ENCODE measurements around the gene TRPC4. TPM values are rescaled to one million over a fixed set of nuclear protein-coding genes. Genes with fewer than 3 reads are reported as not detected.

The TRPC4 gene
- polyA plus RNA-seq, 1 donor from 2014 or later = 8.8 TPM

DNA sequence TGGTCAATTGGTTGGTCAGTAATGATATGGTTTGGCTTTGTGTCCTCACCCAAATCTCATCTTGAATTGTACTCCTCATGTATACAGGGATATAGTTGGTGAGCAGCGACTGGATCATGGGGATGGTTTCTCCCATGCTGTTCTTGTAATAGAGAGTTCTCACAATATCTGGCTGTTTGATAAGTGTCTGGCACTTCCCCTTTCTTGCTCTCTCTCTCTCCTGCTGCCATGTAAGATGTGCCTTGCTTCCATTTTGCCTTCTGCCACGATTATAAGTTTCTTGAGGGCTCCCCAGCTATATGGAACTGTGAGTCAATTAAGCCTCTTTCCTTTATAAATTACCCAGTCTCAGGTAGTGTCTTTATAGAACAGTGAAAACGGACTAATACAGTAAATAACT lies 120.7 kb downstream of the TRPC4 start:
- TF ChIP-seq EP300 (conservative IDR thresholded peaks at IDR 0.05; ENCODE audit: poor library complexity, severe bottlenecking) (no peak), MXI1 (conservative IDR thresholded peaks at IDR 0.05; ENCODE audit: poor library complexity, severe bottlenecking) (no peak), TAF1 (IDR thresholded peaks at IDR 0.05; ENCODE audit: low read depth) (no peak), SMC3 (conservative IDR thresholded peaks at IDR 0.05; ENCODE audit: poor library complexity) (no peak), EZH2 (IDR thresholded peaks at IDR 0.05; ENCODE audit: borderline replicate concordance, insufficient read depth, low read length, poor library complexity, severe bottlenecking) (no peak)
- no peak overlapping the region for H3K4me3 ChIP-seq (ENCODE audit: low read length)
- H3F3A ChIP-seq (ENCODE audit: insufficient read depth, low read length, poor library complexity, severe bottlenecking) = no peaks in the 10 kb centered on the region
- no peaks in the 10 kb centered on the region for H3K9me2 ChIP-seq (ENCODE audit: insufficient read depth, low read length)
- H4K20me1 ChIP-seq (ENCODE audit: insufficient read depth) = no peaks in the 10 kb centered on the region
- no peak overlapping the region for H3K27ac ChIP-seq (ENCODE audit: low read length)
- H3K4me2 ChIP-seq (ENCODE audit: low read length) = no peak overlapping the region
- H3K79me2 ChIP-seq (replicated peaks; ENCODE audit: insufficient read depth, low read length) = no peaks in the 10 kb centered on the region
- no peaks in the 10 kb centered on the region for H3K36me3 ChIP-seq (ENCODE audit: insufficient read depth, low read length)
- H2AFZ ChIP-seq (ENCODE audit: low read depth, low read length) = no peak overlapping the region
- H3K9me3 ChIP-seq (ENCODE audit: low read length) = no peaks in the 10 kb centered on the region
- no peaks in the 10 kb centered on the region for H3K27me3 ChIP-seq (ENCODE audit: insufficient read depth, low read depth, low read length)
- H3K9ac ChIP-seq (ENCODE audit: low read length) = no peak overlapping the region

DNA sequence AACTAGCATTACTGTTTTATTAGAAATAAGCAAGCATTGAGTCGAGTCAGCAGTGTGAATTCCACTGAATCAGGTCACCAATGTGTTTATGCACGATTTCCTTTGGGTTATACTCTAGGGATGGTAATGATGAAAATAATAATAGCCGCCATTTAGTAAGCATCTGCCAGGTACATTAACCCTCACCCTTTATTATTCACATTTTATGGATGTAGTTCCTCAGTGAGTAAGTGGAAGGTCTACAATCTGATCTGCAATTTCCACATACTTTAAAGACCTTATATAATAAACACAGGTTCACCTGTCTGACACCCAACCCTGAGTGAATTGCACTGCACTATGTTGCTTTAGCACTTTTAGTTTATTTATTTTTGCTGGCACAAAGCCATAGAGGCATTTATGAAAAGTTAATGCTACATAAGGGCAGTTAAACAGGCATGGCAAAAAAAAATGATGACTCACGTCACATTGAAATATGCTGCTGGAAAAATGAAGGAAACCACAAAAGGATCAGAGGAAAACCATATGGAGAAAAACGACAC lies 122.4 kb downstream of the TRPC4 start:
- H3K27me3 ChIP-seq (ENCODE audit: insufficient read depth, low read depth, low read length) = no peaks in the 10 kb centered on the region
- no peaks in the 10 kb centered on the region for H3K9me3 ChIP-seq (ENCODE audit: low read length)
- H3K9ac ChIP-seq (ENCODE audit: low read length) = no peak overlapping the region
- H2AFZ ChIP-seq (ENCODE audit: low read depth, low read length) = no peak overlapping the region
- H3K79me2 ChIP-seq (replicated peaks; ENCODE audit: insufficient read depth, low read length) = no peaks in the 10 kb centered on the region
- no peaks in the 10 kb centered on the region for H3K36me3 ChIP-seq (ENCODE audit: insufficient read depth, low read length)
- H3K9me2 ChIP-seq (ENCODE audit: insufficient read depth, low read length) = no peaks in the 10 kb centered on the region
- H3K4me3 ChIP-seq (ENCODE audit: low read length) = no peak overlapping the region
- H3F3A ChIP-seq (ENCODE audit: insufficient read depth, low read length, poor library complexity, severe bottlenecking) = no peaks in the 10 kb centered on the region
- TF ChIP-seq POLR2AphosphoS5 (IDR thresholded peaks at IDR 0.05) (no peak), CTCF (IDR thresholded peaks at IDR 0.05; ENCODE audit: poor library complexity, severe bottlenecking) (no peak)
- no peak overlapping the region for H3K4me2 ChIP-seq (ENCODE audit: low read length)
- no peaks in the 10 kb centered on the region for H4K20me1 ChIP-seq (ENCODE audit: insufficient read depth)
- H3K27ac ChIP-seq (ENCODE audit: low read length) = no peak overlapping the region

GRCh38 chr13:37741536-37741935 lies 128.0 kb downstream of the TRPC4 start:
- no peak overlapping the region for H2AFZ ChIP-seq (ENCODE audit: low read depth, low read length)
- H3K9me3 ChIP-seq (ENCODE audit: low read length) = no peaks in the 10 kb centered on the region
- H3F3A ChIP-seq (ENCODE audit: insufficient read depth, low read length, poor library complexity, severe bottlenecking) = no peaks in the 10 kb centered on the region
- H3K4me3 ChIP-seq (ENCODE audit: low read length) = no peak overlapping the region
- no peak overlapping the region for H3K9ac ChIP-seq (ENCODE audit: low read length)
- no peaks in the 10 kb centered on the region for H3K27me3 ChIP-seq (ENCODE audit: insufficient read depth, low read depth, low read length)
- H3K27ac ChIP-seq (ENCODE audit: low read length) = no peak overlapping the region
- TF ChIP-seq CTCF (IDR thresholded peaks at IDR 0.05; ENCODE audit: poor library complexity, severe bottlenecking) (no peak), EZH2 (IDR thresholded peaks at IDR 0.05; ENCODE audit: borderline replicate concordance, insufficient read depth, low read length, poor library complexity, severe bottlenecking) (no peak), POLR2AphosphoS5 (IDR thresholded peaks at IDR 0.05) (no peak), EP300 (conservative IDR thresholded peaks at IDR 0.05; ENCODE audit: poor library complexity, severe bottlenecking) (no peak), TAF1 (IDR thresholded peaks at IDR 0.05; ENCODE audit: low read depth) (no peak), MXI1 (conservative IDR thresholded peaks at IDR 0.05; ENCODE audit: poor library complexity, severe bottlenecking) (no peak), SMC3 (conservative IDR thresholded peaks at IDR 0.05; ENCODE audit: poor library complexity) (no peak)
- TF ChIP-seq, protein P1, sequence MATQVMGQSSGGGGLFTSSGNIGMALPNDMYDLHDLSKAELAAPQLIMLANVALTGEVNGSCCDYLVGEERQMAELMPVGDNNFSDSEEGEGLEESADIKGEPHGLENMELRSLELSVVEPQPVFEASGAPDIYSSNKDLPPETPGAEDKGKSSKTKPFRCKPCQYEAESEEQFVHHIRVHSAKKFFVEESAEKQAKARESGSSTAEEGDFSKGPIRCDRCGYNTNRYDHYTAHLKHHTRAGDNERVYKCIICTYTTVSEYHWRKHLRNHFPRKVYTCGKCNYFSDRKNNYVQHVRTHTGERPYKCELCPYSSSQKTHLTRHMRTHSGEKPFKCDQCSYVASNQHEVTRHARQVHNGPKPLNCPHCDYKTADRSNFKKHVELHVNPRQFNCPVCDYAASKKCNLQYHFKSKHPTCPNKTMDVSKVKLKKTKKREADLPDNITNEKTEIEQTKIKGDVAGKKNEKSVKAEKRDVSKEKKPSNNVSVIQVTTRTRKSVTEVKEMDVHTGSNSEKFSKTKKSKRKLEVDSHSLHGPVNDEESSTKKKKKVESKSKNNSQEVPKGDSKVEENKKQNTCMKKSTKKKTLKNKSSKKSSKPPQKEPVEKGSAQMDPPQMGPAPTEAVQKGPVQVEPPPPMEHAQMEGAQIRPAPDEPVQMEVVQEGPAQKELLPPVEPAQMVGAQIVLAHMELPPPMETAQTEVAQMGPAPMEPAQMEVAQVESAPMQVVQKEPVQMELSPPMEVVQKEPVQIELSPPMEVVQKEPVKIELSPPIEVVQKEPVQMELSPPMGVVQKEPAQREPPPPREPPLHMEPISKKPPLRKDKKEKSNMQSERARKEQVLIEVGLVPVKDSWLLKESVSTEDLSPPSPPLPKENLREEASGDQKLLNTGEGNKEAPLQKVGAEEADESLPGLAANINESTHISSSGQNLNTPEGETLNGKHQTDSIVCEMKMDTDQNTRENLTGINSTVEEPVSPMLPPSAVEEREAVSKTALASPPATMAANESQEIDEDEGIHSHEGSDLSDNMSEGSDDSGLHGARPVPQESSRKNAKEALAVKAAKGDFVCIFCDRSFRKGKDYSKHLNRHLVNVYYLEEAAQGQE (IDR thresholded peaks at IDR 0.05; ENCODE audit: borderline replicate concordance) = no peak
- no peaks in the 10 kb centered on the region for H3K79me2 ChIP-seq (replicated peaks; ENCODE audit: insufficient read depth, low read length)
- no peaks in the 10 kb centered on the region for H4K20me1 ChIP-seq (ENCODE audit: insufficient read depth)
- no peaks in the 10 kb centered on the region for H3K9me2 ChIP-seq (ENCODE audit: insufficient read depth, low read length)
- H3K4me2 ChIP-seq (ENCODE audit: low read length) = no peak overlapping the region
- no peaks in the 10 kb centered on the region for H3K36me3 ChIP-seq (ENCODE audit: insufficient read depth, low read length)
